NCI-H526 treated with DMSO at 0.1 percent for 48 hours (cell line): ENCODE data around the gene CGA.
"Not testable (repeated sequence)": the region's sequence is repeated elsewhere in the genome, so short reads cannot be mapped to it uniquely, and the experiment has no call there.

Experiments used
- DNase-seq: peaks from one replicate; lab custom pipeline; 2025; lab: John Stamatoyannopoulos, UW

The CGA gene

GRCh38 chr6:87095087-87095509, at the start of gene CGA:
Gene CGA (minus strand): TSS chr6:87095106. CDS start chr6:87088200, 6,906 bp downstream.
- no peak for DNase-seq

- DNase-seq = not testable (repeated sequence)
Observed at GRCh38 chr6:87139927-87140326, 45.0 kb upstream of the CGA start.

- DNase-seq = no peak
Observed at GRCh38 chr6:87139236-87139635, 44.3 kb upstream of the CGA start.

GRCh38 chr6:87136963-87137362, 42.1 kb upstream of the CGA start:
- DNase-seq = no peak

DNA sequence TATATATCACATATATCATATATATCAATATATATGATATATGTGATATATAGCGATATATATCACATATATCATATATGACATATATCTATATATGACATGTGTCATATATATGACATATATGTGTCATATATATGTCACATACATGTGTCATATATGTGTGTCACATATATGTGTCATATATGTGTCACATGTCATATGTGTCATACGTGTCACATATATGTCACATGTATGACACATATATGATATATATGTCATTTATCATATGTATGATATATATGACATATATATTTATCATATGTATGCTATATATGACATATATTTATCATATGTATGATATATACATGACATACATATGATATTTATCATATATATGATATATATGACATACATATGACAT, 32.8 kb upstream of the CGA start:
- no peak for DNase-seq

DNA sequence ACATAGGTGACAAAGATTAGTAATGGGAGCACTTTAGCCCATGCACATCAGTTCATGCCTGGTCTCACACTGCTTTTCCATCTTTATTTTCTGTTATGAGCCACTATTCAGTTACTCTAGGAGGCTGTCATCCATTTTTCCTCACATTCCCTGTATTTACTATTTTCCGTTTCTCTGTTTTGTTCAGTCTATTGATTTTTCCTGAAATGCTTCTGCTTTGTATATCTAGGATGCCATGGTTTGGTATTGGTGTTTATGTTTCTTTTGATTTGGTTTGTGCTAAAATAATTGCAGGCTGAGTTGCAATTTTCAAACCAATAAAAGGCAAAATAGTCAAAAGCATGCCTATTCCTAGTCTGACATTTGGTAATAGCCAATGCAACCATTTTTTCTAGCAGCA, 31.6 kb upstream of the CGA start:
- no peak for DNase-seq

- no peak for DNase-seq
Observed at GRCh38 chr6:87124074-87124473, 29.2 kb upstream of the CGA start.

DNA sequence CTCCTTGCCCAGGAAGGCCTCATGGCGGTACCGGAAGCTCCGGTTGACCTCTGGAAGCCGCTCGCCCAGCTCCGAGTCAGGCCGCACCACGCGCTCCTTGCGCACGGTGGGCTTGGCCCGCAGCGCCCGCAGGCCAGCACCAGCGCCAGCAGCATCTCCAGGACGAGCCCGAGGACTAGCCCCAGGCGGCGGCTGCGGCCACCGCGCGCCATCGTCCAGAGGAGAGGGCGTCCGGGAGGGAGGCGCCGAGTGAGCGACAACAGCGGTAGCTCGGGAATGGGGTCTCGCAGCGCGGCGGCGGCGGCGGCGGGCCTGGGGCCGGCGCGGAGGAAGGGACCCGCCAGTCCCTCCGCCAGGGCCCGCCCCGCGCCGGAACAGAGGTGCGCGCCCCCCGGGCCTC, 27.6 kb upstream of the CGA start:
- DNase-seq = no peak

GRCh38 chr6:87118054-87118453, 23.1 kb upstream of the CGA start:
- DNase-seq = no peak

DNA sequence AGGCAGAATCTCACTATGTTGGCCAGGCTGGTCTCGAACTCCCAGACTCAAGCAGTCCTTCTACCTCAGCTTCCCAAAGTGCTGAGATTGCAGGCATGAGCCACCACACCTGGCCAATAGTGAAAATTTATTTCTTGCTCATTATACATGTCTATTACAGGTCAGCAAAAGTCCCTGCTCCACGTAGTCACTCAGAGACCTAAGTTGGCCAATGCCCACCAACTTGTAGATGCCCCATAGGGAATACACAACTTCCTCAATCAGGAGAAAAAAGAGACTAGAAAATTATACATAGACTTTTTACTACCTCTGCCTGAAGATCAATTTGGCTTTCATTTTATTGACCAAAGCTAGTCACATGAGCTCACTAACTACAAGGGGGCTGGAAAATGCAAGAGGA, 22.0 kb upstream of the CGA start:
- no peak for DNase-seq

DNA sequence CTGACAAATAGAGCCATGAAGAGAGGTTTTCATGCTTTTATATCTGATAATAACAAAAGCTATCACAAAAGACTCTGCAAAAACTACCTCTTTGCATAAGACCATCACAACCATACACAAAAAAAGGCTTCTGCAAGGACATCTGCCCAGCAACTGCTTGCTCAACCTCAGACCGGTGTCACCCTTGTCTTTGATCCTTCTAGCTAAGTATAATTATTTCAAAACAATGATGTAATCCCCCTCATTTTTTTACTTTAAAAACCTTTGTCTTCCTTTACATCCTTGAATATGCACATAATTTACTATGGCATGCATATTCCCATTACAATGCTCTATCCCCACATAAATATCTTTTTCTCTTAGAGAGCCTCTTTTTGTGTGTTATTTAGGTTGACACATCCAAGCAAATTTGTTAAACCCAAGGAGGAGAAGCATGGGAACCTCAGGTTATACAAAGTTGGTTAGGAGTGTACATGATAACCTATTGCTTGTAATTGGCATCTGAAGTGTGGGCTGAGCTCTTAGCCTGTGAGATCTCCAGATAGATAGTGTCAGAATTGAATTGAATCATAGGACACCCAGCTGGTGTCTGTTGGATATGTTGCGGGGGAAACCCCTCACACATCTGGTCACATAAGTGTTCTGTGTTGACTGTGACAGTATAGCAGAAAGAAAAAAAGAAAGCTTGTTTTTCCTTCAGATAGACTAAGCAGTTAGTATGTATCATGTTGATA, 20.7 kb upstream of the CGA start:
- DNase-seq = no peak

DNA sequence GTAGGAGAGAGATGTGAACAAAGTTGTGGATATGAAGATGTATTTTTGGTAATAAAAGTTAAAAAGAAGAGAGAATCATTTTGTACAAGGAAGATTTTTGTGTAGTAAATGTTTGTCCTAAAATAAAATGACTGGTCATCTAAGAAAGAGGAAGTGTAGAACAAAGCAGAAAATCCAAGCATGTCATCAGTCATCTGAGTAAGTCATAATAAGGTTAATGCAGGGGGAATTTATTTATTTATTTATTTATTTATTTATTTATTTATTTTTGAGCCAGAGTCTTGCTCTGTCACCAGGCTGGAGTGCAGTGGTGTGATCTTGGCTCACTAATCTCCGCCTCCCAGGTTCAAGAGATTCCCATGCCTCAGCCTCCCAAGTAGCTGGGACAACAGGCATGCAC, 15.7 kb upstream of the CGA start:
- no peak for DNase-seq

GRCh38 chr6:87105823-87106222, 10.9 kb upstream of the CGA start:
- DNase-seq = no peak

GRCh38 chr6:87104667-87105066, 9.8 kb upstream of the CGA start:
- DNase-seq = no peak

DNA sequence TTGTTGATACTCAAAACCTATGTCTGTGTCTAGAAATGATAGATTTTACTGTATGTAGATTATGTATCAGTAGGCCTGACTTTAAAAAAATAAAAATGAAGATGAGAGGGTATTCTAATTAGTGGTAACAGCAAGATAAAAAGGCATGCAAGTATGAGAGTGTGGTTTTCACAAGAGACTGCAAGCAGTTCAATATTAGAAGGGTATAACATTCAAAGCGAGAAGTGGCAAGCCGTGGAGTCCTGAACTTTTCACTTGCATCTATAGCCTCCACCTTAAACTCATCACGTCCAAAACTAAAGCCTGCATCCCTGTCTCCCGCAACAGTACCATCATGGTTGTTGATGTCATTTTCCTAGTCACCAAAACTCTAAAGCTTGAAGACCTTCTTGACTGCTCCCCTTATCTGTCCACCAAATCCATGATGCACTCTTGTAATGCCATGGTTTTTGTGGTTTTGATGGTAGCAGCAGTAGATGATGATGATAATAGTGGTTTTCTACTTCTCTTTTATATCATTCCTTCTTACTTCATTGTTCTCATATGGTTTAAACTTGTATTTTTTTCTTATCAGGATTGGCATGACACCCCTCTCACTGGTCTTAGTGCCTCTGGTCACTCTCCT, 9.2 kb upstream of the CGA start:
- no peak for DNase-seq

GRCh38 chr6:87102151-87102621, 7.3 kb upstream of the CGA start:
- DNase-seq = no peak

- DNase-seq = no peak
Observed at GRCh38 chr6:87101067-87101466, 6.2 kb upstream of the CGA start.

DNA sequence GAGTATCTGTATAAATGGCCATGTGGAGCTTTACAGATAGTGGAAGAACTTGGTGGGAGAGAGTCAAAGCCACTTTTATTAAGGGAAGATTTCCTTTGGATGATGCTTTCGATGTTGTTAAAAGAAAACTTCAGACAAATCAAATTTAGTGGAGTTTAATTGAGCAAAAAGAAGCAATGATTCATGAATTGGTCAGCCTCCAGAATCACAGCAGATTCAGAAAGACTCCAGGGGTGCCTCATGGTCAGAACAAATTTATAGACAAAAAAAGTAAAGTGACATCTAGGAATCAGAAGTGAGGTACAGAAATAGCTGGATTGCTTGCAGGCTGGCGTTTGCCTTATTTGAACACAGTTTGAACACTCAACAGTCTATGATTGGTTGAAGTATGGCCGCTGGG, 5.3 kb upstream of the CGA start:
- DNase-seq = no peak

DNA sequence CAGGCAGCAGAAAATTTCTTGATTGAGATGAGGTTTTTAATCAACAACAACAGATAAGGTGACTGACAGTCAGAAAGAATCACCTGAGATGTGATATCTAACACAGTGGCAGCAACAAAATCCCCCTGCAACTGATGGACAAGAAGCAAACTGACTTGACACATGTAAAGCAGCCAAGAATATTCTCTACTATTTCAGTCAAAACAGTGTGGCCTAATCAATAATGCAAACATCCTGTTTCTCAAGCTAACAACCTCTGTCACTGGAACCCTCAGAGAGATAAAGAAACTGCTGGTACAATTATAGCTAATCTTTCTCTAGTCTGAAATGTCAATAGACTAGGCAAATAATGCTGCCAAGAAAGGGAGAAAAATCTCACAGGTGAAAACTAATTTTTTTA, 4.6 kb upstream of the CGA start:
- DNase-seq = no peak

DNA sequence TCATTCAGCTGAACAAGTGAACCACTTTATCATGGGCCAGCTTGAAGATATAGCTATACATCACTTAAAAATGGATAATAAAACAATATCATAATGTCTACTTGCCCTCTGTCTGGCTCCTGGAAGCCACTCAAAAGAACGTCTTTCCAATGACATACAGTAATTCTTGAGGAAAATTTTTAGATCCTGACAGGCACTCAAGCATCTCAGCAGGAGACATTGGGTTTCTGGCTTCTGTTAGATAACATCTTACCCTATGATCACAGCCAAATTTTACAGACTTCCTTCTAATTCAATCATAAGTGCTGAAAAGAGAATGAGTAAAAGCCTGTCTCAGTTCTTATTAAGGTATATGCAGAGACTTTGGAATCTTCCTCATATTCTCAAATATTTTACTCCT, 330 bp downstream of the CGA start:
- DNase-seq = no peak

DNA sequence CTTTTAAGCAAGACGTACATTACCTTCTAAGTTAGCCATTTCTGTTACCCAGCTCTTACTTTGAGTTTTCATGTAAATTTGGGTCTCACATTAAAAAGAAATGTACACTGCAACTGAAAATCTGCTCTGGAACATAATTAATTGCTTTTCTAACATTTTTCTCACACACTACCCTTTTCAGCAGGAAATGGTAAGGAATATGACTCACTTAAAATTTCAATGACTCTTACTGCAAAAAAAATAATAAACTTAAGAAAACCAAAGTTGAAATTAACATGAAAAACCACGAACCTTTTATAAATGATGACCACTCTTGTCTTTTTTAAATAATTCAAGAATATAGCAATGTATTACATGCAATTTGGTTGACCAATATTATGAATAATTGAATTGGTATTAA, 1.3 kb downstream of the CGA start:
- no peak for DNase-seq

GRCh38 chr6:87093199-87093598, 1.7 kb downstream of the CGA start:
- DNase-seq = no peak

DNA sequence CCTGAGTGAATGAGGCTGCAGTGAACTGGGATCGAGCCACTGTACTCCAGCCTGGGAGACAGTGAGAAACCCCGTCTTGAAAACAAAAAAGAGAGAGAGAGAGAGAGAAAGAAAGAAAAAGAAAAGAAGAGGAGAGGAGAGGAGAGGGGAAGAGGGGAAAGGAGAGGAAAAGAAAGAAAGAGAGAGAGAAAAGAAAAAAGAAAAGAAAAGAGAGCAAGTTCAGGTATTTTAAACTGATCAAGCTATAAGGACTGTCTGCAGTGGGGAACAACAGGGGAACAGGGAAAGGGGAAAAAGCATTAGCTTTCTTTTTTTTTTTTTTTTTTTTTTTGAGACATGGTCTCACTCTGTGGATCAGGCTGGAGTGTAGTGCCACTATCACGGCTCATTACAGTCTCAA, 2.5 kb downstream of the CGA start:
- DNase-seq = no peak

GRCh38 chr6:87089135-87089534, 5.8 kb downstream of the CGA start:
- no peak for DNase-seq
